ENCODE data around the gene CLEC9A.

DNA sequence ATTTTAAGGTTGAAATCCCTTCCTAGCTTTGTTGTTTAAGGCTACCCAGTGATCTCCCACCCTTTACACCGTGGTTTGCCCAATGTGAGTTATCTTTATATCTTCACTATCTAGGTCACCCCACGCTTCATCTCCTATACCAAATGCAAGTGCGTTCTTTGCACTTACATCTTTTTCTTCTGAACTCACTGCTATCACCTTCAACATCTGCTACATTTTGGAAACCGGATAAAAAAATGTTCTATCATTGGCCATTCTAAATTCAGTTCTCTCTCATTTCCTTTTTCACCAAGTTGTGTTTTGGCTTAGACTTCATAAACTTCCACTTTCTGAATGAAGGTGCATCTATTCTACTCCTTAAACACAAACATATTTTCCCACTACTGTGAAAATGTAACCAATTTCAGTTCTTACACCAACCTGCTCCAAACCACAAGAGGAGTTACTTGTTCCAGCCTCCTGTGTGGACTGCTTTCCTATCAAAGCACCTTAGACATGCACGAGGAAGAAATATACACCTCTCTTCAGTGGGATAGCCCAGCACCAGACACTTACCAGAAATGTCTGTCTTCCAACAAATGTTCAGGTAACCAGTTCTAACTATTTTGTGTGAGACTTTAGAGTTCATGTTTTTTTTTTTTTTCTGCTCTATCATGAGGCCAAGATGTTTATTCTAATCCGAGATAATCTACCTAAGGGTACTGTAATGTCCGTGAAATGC lies 21.9 kb downstream of the CLEC9A start:
- TF ChIP-seq HNF4A (conservative IDR thresholded peaks at IDR 0.05) (no peak), TAF1 (conservative IDR thresholded peaks at IDR 0.05) (no peak), RAD21 (IDR thresholded peaks at IDR 0.05) (no peak), GABPA (IDR thresholded peaks at IDR 0.05 in 1 of 2, conservative IDR thresholded peaks at IDR 0.05 in 1 of 2) (no peak), SP1 (IDR thresholded peaks at IDR 0.05) (no peak), YY1 (IDR thresholded peaks at IDR 0.05) (no peak)
- TF ChIP-seq, protein P1, sequence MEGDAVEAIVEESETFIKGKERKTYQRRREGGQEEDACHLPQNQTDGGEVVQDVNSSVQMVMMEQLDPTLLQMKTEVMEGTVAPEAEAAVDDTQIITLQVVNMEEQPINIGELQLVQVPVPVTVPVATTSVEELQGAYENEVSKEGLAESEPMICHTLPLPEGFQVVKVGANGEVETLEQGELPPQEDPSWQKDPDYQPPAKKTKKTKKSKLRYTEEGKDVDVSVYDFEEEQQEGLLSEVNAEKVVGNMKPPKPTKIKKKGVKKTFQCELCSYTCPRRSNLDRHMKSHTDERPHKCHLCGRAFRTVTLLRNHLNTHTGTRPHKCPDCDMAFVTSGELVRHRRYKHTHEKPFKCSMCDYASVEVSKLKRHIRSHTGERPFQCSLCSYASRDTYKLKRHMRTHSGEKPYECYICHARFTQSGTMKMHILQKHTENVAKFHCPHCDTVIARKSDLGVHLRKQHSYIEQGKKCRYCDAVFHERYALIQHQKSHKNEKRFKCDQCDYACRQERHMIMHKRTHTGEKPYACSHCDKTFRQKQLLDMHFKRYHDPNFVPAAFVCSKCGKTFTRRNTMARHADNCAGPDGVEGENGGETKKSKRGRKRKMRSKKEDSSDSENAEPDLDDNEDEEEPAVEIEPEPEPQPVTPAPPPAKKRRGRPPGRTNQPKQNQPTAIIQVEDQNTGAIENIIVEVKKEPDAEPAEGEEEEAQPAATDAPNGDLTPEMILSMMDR (IDR thresholded peaks at IDR 0.05; ENCODE audit: low read depth, low read length, missing input control) = no peak
- TF ChIP-seq, protein P2, sequence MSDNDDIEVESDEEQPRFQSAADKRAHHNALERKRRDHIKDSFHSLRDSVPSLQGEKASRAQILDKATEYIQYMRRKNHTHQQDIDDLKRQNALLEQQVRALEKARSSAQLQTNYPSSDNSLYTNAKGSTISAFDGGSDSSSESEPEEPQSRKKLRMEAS (IDR thresholded peaks at IDR 0.05) = no peak
- TF ChIP-seq, protein P3, sequence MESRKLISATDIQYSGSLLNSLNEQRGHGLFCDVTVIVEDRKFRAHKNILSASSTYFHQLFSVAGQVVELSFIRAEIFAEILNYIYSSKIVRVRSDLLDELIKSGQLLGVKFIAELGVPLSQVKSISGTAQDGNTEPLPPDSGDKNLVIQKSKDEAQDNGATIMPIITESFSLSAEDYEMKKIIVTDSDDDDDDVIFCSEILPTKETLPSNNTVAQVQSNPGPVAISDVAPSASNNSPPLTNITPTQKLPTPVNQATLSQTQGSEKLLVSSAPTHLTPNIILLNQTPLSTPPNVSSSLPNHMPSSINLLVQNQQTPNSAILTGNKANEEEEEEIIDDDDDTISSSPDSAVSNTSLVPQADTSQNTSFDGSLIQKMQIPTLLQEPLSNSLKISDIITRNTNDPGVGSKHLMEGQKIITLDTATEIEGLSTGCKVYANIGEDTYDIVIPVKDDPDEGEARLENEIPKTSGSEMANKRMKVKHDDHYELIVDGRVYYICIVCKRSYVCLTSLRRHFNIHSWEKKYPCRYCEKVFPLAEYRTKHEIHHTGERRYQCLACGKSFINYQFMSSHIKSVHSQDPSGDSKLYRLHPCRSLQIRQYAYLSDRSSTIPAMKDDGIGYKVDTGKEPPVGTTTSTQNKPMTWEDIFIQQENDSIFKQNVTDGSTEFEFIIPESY (IDR thresholded peaks at IDR 0.05) = no peak
